Hypothalamus (tissue), 51 donors: Measurements from ENCODE around the gene EXO1.

Experiments
- DNase-seq, 51 donors: peaks; one replicate each; lab custom pipeline; 2025; lab: John Stamatoyannopoulos, UW

The EXO1 gene

DNA sequence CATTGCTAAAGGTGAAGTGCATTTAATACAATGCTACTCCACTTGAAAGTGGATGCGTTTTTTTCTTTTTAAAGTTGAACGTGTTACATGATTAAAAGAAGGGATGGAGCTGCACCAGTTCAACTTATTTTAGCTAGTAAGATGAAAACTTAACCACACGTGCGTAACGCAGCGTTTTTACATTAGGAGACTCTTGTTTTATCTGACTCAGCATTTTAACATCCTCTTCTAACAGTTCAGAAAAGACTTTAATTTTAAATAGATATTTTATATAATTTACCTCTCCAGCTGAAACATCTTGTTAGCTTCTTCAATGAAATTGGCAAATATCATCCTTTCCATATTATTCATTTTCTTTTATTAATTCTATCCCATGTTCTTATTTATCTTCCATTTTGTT lies 33.4 kb downstream of the EXO1 start:
- DNase-seq: no peak

- DNase-seq: no peak
Measured at GRCh38 chr1:241883159-241883558, 35.2 kb downstream of the EXO1 start.

GRCh38 chr1:241888232-241888631 lies 40.2 kb downstream of the EXO1 start:
- DNase-seq: no peak

DNA sequence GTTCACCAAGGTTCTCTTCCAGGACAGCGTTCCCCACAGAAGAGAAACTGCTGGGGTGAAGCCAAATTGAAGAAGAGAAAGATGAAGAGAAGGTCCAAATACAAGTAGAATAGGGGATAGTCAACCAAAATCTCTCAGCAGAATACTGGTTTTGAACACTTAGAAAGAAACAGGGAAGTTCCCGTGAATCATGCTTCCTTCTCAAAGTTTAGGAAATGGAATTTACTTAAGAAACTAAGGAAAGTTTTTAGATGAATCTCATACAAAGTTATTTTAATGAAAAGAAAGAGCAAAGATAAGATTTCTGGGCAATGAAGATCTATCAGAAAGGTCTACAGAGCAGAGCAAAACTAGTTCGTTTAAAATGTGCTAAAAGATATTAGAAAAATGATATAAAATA lies 43.3 kb downstream of the EXO1 start:
- DNase-seq: no peak

DNA sequence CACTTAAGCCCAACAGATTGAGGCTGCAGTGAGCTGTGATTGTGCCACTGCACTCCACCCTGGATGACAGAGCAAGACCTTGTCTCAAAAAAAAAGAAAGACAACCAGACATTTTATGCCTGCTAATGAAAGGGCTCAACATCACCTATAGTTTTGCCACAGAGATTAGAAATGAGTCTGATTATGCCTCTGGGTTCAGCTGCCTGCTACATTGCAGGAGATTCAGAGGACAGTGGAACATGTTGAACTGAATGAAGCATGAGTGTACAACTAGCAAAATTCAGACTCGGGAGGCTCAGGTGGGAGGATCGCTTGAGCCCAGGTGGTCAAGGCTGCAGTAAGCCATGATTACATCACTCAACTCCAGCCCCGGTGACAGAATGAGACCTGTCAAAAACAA lies 46.0 kb downstream of the EXO1 start:
- no peak for DNase-seq

DNA sequence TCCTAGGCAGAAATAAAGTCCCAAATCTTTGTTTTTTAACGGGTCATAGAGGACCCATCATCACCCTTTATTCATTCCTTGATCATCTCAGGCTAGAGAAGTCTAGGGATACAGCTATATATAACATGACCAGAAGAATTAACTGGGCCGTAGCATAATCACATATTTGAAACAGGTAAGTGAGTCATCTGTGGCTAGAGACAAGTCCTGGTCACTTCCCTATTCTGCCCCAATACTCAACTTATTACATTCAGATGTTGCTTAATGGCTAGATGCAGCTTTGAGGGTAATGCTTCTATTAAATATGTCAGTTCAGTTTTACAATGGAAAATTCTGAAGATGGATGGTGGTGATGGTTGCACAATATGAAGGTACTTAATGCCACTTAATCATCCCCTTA lies 47.0 kb downstream of the EXO1 start:
- DNase-seq: no peak

DNA sequence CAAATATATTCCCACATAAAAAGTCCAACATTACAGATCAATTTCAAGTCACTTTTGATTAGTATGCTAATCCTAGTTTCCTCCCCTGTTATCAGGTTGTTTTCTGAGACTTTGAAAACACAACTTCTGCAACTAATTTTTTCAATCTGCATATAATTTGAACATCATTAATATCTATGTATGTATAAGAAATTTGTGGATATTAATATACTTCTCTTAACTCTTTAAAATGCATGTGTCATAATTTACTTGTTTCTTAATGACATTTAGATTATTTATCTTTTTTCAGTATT lies 48.6 kb downstream of the EXO1 start:
- no peak for DNase-seq

DNA sequence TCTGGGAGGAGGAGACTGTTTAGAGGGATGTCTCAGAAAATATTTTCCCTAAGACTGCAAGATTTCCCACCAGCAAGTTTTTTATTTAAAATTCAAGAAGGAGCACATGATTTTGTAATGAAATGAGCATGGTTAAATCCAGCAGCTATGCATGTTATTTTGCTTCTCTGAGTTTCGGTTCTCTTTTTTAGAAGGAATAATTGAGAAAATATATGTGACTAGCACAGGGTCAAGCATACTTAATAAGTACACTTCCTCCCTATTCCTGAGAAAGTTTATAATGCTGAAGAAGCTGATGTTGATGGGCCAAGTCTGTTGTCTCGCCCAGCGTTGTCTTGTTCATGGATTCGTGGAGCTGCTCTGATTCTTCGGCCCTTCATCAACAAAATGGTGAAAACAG lies 51.2 kb downstream of the EXO1 start:
- no peak for DNase-seq

DNA sequence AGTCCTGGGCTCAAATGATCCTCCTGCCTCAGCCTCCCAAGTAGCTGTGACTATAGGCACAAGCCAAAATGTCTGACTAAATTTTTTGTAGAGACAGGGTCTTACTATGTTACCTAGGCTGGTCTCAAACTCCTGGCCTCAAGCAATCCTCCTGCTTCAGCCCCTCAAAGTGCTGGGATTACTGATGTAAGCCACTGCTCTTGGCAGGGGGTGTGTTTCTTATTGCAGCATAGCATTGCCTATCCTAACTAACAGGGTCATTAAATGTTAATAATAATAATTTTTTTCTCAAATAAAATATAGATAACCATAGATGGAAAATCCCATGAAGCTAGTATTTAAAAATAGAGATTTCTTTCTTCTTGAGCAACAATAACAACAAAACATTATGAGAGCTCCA lies 52.4 kb downstream of the EXO1 start:
- DNase-seq: no peak

- no peak for DNase-seq
Measured at GRCh38 chr1:241902391-241903065, 54.5 kb downstream of the EXO1 start.

GRCh38 chr1:241916196-241916595 lies 68.2 kb downstream of the EXO1 start:
- no peak for DNase-seq

DNA sequence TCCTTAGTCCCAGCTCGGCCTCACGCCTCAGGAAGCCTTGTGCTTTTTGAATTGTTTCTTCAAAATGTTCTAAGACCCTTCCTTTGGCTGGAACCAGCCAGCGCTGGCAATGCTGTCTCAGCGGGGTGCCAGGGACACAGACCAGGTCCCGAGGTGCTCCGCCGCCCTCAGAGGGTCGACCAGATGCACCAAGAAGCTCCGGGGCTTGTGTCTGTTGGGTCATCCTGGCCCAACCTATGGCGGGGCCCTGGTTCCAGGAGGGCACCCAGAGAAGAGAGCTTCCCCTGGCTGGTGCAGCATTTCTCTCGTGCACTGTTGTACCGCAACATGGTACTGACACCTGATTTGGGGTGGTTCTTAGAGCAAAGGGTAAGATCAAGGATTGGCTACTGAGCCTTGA lies 69.5 kb downstream of the EXO1 start:
- DNase-seq: no peak

GRCh38 chr1:241918879-241919278 lies 70.9 kb downstream of the EXO1 start:
- DNase-seq: no peak

DNA sequence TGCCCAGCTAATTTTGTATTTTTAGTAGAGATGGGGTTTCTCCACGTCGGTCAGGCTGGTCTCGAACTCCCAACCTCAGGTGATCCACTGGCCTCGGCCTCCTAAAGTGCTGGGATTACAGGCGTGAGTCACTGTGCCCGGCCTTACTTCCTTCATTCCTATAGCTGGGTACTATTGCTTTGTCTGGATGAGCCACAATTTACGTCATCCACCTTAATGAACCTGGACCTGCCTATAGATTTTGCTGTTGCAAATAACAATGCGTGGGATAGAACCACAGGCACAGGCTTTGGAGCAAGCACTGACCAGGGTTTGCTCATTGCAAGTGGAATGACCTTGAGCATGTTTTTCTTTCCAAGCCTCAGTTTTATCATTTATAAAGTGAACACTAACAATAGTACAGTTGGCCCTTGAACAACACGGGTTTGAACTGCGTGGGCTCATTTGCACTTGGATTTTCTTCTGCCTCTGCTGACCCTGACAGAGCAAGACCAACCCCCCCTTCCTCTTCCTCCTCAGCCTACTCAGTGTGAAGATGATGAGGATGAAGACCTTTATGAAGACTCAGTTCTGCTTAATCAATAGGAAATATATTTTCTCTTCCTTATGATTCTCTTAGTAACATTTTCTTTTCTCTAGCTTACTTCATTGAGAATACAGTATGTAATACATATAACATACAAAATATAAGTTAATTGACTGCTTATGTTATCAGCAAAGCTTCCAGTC lies 76.2 kb downstream of the EXO1 start:
- no peak for DNase-seq

DNA sequence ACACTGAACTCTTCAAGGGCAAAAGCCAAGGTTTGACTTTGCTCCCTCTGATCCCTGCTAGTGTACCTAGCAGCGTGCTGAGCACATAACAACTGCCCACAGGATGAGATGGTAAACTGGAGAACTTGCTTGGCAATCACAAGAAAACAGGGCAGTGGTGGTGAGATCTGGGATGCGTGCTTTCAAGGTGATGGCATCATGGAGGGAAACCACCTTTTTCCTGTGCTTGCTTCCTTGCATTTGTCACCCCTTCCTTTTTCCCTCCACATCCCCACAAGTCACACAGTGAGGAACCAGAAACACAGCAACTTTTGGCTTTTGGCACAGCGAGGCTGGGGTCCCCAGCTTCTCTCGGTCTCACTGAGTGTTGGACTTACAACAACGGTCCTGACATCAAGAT lies 78.1 kb downstream of the EXO1 start:
- no peak for DNase-seq

GRCh38 chr1:241927321-241927720 lies 79.3 kb downstream of the EXO1 start:
- no peak for DNase-seq

DNA sequence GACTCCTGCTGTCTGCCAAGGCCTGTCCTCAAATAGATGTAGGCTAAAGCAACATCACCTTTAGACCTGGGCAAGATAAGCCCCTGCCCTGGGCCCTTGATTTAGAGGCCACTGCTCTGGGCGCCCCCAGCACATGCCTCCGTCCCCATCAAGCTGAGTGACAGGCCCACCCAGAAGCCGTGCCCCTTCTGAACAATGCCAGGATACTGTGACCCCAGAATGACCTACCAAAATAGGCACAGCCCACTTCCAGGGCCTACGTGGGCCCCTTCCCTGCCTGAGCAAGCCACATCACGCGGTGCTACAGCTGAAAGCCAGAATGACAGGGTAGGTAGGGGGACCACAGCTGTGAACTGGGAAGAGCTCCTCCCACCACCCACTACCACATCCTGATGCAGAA lies 84.8 kb downstream of the EXO1 start:
- DNase-seq: no peak

DNA sequence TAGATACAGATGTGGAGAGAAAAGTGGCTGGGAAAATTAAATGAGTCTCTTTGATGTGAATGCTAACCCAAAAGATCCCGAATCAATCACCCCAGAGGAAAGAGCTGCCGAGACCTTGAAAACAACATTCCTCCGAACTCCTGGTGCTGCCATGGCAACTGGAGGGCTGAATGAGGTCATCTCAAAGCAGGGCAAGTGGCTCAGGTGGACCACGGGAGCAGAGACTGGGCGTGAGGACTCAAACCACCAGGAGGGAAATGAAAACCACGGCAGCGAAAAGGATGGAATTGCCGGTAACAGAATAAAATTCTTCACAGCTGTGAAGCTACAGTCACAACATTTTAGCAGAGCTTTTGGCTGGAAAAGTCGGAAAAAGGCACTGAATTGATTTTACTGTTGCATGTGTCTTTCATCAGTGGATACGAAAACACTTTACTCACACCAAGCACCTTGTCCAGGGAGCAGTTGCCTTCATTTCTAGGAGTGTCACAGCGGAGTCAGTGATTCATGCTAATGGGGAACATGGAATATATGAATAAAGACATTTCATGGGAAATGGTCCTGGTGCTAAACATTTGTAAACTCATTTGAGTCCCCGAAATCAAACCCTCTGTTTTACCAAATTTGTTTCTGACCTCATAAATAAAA lies 86.3 kb downstream of the EXO1 start:
- DNase-seq: peak in 33 of 51 donors; percentile 3 to 73 (median 25)

DNA sequence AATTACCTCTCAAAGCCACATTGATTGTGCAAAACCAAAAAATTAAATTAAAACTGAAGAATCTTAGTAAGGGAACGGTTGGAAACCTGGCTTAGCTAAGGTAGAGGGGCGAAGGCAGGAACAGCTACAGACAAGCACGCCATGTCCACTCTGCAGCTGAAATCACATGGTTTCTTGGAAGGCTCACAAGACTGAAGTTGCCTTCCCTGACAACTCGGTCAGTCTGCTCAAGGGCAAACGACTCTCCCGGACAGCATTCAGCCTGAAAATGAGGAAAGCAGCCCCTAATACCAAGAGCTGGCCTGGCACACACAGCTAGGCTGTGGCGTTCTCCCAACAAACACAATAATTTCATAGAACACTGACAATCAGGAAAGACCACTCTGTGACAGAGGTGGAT lies 86.9 kb downstream of the EXO1 start:
- peak in 21 of 51 donors; percentile 0 to 50 (median 15) for DNase-seq
